ENCODE results near the gene TCEAL3.

GRCh38 chrX:103615781-103616371 is 8.1 kb downstream of the TCEAL3 start:
- no peak for TF ChIP-seq CTCF (IDR thresholded peaks at IDR 0.05)
- TF ChIP-seq POLR2AphosphoS5 (IDR thresholded peaks at IDR 0.05), result no peak
- TF ChIP-seq EP300 (IDR thresholded peaks at IDR 0.05; ENCODE audit: low read depth), result no peak
